Left ventricle myocardium inferior (tissue), 1 donor: ENCODE data around the gene ARPIN. TPM values are rescaled to one million over a fixed set of nuclear protein-coding genes. Genes with fewer than 3 reads are reported as not detected.
"Not testable (repeated sequence)": the region's sequence is repeated elsewhere in the genome, so short reads cannot be mapped to it uniquely, and the experiment has no call there.

Experiments
- DNase-seq: peaks from one replicate; pipeline ENCODE4 v3.0.0-alpha.2; 2020
- H3K27ac ChIP-seq: fragments of 200-600 bp; replicated peaks from 2 replicates; pipeline ENCODE4 v1.8.0; 2021
- H3K27me3 ChIP-seq: fragments of 200-600 bp; 2 replicates; pipeline ENCODE4 v1.8.0; 2021; ENCODE audit warnings: low read depth
- H3K36me3 ChIP-seq: fragments of 200-600 bp; 2 replicates; pipeline ENCODE4 v1.8.0; 2021
- H3K4me1 ChIP-seq: fragments of 200-600 bp; 2 replicates; pipeline ENCODE4 v1.8.0; 2021
- H3K4me3 ChIP-seq: fragments of 200-600 bp; 2 replicates; pipeline ENCODE4 v1.8.0; 2021; ENCODE audit warnings: mild to moderate bottlenecking, moderate library complexity
- H3K9me3 ChIP-seq: fragments of 200-600 bp; replicated peaks from 2 replicates; pipeline ENCODE4 v1.8.0; 2021
- intact Hi-C: fragments of 100-400 bp; cut with micrococcal nuclease; formaldehyde crosslinking; loops from one replicate; pipeline ENCODE4 v1.11.0; 2022
- total RNA-seq: library from RNA; stranded (reverse); fragmentation: NEBNext Ultra II Directional; extraction: Animal tissue kit (Norgen Biotek cat#: 25700); gene quantifications from one replicate; pipeline ENCODE4 v1.2.1, GENCODE V29; 2021
- TF ChIP-seq, protein P1 (sequence below): fragments of 200-600 bp; IDR thresholded peaks from 2 replicates; pipeline ENCODE4 v1.8.0; 2021; ENCODE audit warnings: antibody characterized with exemption, mild to moderate bottlenecking, borderline replicate concordance
- donor health status: DM: no; HTN: yes; CAD: no; lungs with severe emphysema.

The ARPIN gene
- total RNA-seq, 1 donor from 2014 or later = 11.4 TPM

- peaks cover 77% of the 10 kb centered on the region for H3K36me3 ChIP-seq
These were observed 36.2 kb downstream of the ARPIN start for GRCh38 chr15:89876396-89877082.

DNA sequence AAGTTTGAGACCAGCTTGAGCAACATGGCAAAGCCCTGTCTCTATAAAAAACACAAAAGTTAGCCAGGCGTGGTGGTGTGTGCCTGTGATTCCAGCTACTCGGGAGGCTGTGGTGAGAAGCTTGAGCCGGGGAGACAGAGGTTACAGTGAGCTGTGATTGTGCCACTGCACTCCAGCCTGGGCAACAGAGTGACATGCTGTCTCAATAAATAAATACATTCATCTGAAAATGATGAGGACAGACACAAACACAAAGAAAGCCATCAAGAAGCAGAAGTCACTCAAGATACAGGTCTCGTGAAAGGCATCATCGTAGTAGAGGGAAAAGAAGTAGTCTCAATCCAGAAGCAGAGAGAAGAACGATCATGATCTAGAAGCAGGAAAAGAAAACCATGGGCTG is 37.0 kb downstream of the ARPIN start:
- no peaks in the 10 kb centered on the region for H3K27me3 ChIP-seq
- no peak overlapping the region for H3K4me3 ChIP-seq
- H3K4me1 ChIP-seq = peaks cover 8% of the 10 kb centered on the region
- no peak for DNase-seq
- peaks cover 77% of the 10 kb centered on the region for H3K36me3 ChIP-seq
- intact Hi-C loops = loop anchor here (5.0 kb wide), 1 partner anchor 113 kb away; no protein-coding TSS in a partner anchor
- no peak overlapping the region for H3K27ac ChIP-seq
- no peaks in the 10 kb centered on the region for H3K9me3 ChIP-seq
- TF ChIP-seq, protein P1, sequence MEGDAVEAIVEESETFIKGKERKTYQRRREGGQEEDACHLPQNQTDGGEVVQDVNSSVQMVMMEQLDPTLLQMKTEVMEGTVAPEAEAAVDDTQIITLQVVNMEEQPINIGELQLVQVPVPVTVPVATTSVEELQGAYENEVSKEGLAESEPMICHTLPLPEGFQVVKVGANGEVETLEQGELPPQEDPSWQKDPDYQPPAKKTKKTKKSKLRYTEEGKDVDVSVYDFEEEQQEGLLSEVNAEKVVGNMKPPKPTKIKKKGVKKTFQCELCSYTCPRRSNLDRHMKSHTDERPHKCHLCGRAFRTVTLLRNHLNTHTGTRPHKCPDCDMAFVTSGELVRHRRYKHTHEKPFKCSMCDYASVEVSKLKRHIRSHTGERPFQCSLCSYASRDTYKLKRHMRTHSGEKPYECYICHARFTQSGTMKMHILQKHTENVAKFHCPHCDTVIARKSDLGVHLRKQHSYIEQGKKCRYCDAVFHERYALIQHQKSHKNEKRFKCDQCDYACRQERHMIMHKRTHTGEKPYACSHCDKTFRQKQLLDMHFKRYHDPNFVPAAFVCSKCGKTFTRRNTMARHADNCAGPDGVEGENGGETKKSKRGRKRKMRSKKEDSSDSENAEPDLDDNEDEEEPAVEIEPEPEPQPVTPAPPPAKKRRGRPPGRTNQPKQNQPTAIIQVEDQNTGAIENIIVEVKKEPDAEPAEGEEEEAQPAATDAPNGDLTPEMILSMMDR = no peak

More at GRCh38 chr15:89876396-89877082, 36.2 kb downstream of the ARPIN start:
- intact Hi-C loops = loop anchor here (5.0 kb wide), 1 partner anchor 114 kb away; no protein-coding TSS in a partner anchor
- H3K4me3 ChIP-seq = no peak overlapping the region
- no peaks in the 10 kb centered on the region for H3K9me3 ChIP-seq
- TF ChIP-seq, protein P1 = no peak
- H3K27me3 ChIP-seq = no peaks in the 10 kb centered on the region
- no peak overlapping the region for H3K27ac ChIP-seq
- H3K4me1 ChIP-seq = peaks cover 5% of the 10 kb centered on the region
- DNase-seq = no peak

DNA sequence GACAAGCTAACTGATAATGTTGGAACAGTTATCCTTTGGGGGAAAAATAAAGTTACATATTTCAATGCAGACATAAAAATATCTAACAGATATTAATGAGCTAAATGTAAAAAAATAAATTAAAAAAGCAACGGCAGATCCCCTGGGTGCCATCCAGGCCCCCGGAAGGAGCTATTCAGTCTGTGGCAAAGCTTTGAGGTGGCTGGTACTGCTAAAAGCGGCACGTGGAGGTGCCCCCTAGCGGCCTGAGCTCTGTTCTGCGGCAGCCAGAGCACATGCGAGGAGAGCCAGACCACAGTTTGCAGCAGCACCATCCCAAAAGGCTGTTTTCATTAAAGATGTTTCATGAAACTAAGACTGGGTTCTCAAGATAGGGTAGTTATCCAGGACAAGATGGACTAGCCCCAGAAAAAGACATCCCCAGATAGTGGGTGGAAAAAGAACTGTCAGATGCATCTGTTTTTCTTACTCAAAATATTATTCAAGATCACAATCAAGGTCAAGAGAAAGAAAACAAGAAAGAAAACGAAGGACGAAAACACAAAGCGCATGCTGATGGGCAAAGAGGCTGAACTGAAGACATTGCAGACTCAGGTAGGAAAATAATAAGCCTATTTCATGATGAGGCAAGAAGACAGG is 37.7 kb downstream of the ARPIN start:
- H3K27me3 ChIP-seq = no peaks in the 10 kb centered on the region
- no peaks in the 10 kb centered on the region for H3K9me3 ChIP-seq
- no peak overlapping the region for H3K4me3 ChIP-seq
- intact Hi-C loops = loop anchor here (5.0 kb wide), 1 partner anchor 113 kb away; no protein-coding TSS in a partner anchor
- peaks cover 78% of the 10 kb centered on the region for H3K36me3 ChIP-seq
- TF ChIP-seq, protein P1 = peak; percentile 95
- peaks cover 9% of the 10 kb centered on the region for H3K4me1 ChIP-seq
- peak; percentile 80 for DNase-seq
- no peak overlapping the region for H3K27ac ChIP-seq

- Histone ChIP-seq H3K9me3 (no peaks in the 10 kb centered on the region), H3K27me3 (no peaks in the 10 kb centered on the region), H3K4me1 (peaks cover 9% of the 10 kb centered on the region), H3K4me3 (no peak overlapping the region), H3K36me3 (peaks cover 45% of the 10 kb centered on the region), H3K27ac (no peak overlapping the region)
- TF ChIP-seq, protein P1 = no peak
- intact Hi-C loops = no loop called here
- no peak for DNase-seq
These were observed 42.0 kb downstream of the ARPIN start for GRCh38 chr15:89870688-89871288.

DNA sequence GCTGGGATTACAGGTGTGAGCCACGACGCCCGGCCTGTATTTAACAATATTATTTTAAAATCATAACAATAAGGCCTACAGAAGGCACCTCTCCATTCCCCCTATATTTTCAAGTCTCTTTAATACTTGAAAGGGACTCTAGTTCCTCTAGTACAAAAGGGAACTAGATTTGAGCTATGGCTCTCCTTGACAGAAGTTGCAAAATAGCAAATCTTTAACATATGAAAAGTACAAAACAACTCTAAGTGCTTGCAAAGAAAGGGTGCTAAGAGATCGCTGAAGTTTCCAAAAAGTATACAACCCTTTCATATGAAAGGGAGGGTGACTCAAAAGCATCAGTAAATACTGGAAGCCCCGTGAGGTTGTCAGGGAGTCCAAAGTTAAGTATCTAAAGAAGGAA is 42.7 kb downstream of the ARPIN start:
- TF ChIP-seq, protein P1 = no peak
- no peaks in the 10 kb centered on the region for H3K9me3 ChIP-seq

DNA sequence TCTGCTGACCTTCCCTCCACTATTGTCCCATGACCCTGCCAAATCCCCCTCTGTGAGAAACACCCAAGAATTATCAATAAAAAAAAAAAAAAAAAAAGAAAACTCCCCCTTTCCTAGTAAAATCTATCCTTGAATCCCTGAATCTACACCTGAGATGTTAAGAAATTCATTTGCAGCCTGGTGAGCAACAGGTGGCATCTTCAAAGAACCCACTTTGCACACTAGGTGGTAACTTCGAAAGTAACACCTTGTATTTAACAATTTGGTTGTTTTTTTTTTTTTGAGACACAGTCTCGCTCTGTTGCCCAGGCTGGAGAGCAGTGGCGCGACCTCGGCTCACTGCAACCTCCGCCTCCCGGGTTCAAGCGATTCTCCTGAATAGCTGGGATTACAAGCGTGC is 43.3 kb downstream of the ARPIN start:
- H3K9me3 ChIP-seq, intact Hi-C loops, H3K27me3 ChIP-seq, H3K4me1 ChIP-seq, H3K4me3 ChIP-seq, DNase-seq, H3K27ac ChIP-seq: not testable (repeated sequence)
- H3K36me3 ChIP-seq = peaks cover 52% of the 10 kb centered on the region

More for the DNA sequence above, 42.7 kb downstream of the ARPIN start:
- peaks cover 9% of the 10 kb centered on the region for H3K4me1 ChIP-seq
- intact Hi-C loops = no loop called here
- peaks cover 46% of the 10 kb centered on the region for H3K36me3 ChIP-seq
- H3K27ac ChIP-seq = no peak overlapping the region
- no peak for DNase-seq
- H3K4me3 ChIP-seq = no peak overlapping the region
- H3K27me3 ChIP-seq = no peaks in the 10 kb centered on the region
